ENCODE measurements around the gene TEPSIN.

TEPSIN gene

GRCh38 chr17:81222620-81222905, 16.3 kb downstream of the TEPSIN start:
- in situ Hi-C loops (cut with HindIII; ENCODE audit: low sequenced_read_pairs) = no loop called here

- in situ Hi-C loops (cut with HindIII; ENCODE audit: low sequenced_read_pairs) = no loop called here
These were observed 16.8 kb downstream of the TEPSIN start for GRCh38 chr17:81221842-81222619.

GRCh38 chr17:81221371-81221841, 17.4 kb downstream of the TEPSIN start:
- in situ Hi-C loops (cut with HindIII; ENCODE audit: low sequenced_read_pairs) = no loop called here

GRCh38 chr17:81219476-81220180, 19.2 kb downstream of the TEPSIN start:
- in situ Hi-C loops (cut with HindIII; ENCODE audit: low sequenced_read_pairs) = no loop called here

- in situ Hi-C loops (cut with HindIII; ENCODE audit: low sequenced_read_pairs) = no loop called here
These were observed 19.9 kb downstream of the TEPSIN start for GRCh38 chr17:81218991-81219390.

GRCh38 chr17:81218459-81218858, 20.4 kb downstream of the TEPSIN start:
- in situ Hi-C loops (cut with HindIII; ENCODE audit: low sequenced_read_pairs) = no loop called here

GRCh38 chr17:81217491-81217890, 21.4 kb downstream of the TEPSIN start:
- in situ Hi-C loops (cut with HindIII; ENCODE audit: low sequenced_read_pairs) = no loop called here

- in situ Hi-C loops (cut with HindIII; ENCODE audit: low sequenced_read_pairs) = no loop called here
These were observed 24.9 kb downstream of the TEPSIN start for GRCh38 chr17:81213978-81214377.

GRCh38 chr17:81212365-81212764, 26.5 kb downstream of the TEPSIN start:
- in situ Hi-C loops (cut with HindIII; ENCODE audit: low sequenced_read_pairs) = no loop called here

GRCh38 chr17:81210868-81211267, 28.0 kb downstream of the TEPSIN start:
- in situ Hi-C loops (cut with HindIII; ENCODE audit: low sequenced_read_pairs) = no loop called here

GRCh38 chr17:81210466-81210865, 28.4 kb downstream of the TEPSIN start:
- in situ Hi-C loops (cut with HindIII; ENCODE audit: low sequenced_read_pairs) = no loop called here

- in situ Hi-C loops (cut with HindIII; ENCODE audit: low sequenced_read_pairs) = loop anchor here (5.0 kb wide), 1 partner anchor 77 kb away; no protein-coding TSS in a partner anchor
These were observed 29.7 kb downstream of the TEPSIN start for GRCh38 chr17:81209141-81209540.

GRCh38 chr17:81208651-81209050, 30.2 kb downstream of the TEPSIN start:
- in situ Hi-C loops (cut with HindIII; ENCODE audit: low sequenced_read_pairs) = loop anchor here (5.0 kb wide), 1 partner anchor 76 kb away; no protein-coding TSS in a partner anchor

GRCh38 chr17:81207610-81208581, 31.0 kb downstream of the TEPSIN start:
- in situ Hi-C loops (cut with HindIII; ENCODE audit: low sequenced_read_pairs) = loop anchor here (5.0 kb wide), 1 partner anchor 76 kb away; no protein-coding TSS in a partner anchor

GRCh38 chr17:81206657-81207056, 32.2 kb downstream of the TEPSIN start:
- in situ Hi-C loops (cut with HindIII; ENCODE audit: low sequenced_read_pairs) = loop anchor here (5.0 kb wide), 1 partner anchor 74 kb away; no protein-coding TSS in a partner anchor

GRCh38 chr17:81206166-81206565, 32.7 kb downstream of the TEPSIN start:
- in situ Hi-C loops (cut with HindIII; ENCODE audit: low sequenced_read_pairs) = loop anchor here (5.0 kb wide), 1 partner anchor 74 kb away; no protein-coding TSS in a partner anchor

GRCh38 chr17:81204578-81204977, 34.3 kb downstream of the TEPSIN start:
- in situ Hi-C loops (cut with HindIII; ENCODE audit: low sequenced_read_pairs) = no loop called here

GRCh38 chr17:81203136-81203535, 35.7 kb downstream of the TEPSIN start:
- in situ Hi-C loops (cut with HindIII; ENCODE audit: low sequenced_read_pairs) = no loop called here

GRCh38 chr17:81202318-81202717, 36.5 kb downstream of the TEPSIN start:
- in situ Hi-C loops (cut with HindIII; ENCODE audit: low sequenced_read_pairs) = no loop called here

GRCh38 chr17:81200695-81201580, 37.9 kb downstream of the TEPSIN start:
- in situ Hi-C loops (cut with HindIII; ENCODE audit: low sequenced_read_pairs) = no loop called here

Measured in endothelial cell of hepatic sinusoid (primary cell).